GM18508 (cell line): ENCODE measurements around the gene TCL1B.

Source experiments
- ATAC-seq: cut with Tn5 transposase; IDR thresholded peaks from one replicate; pipeline ENCODE4 v1.9.1; 2021; ENCODE audit warnings: moderate number of reproducible peaks; ENCODE audit not compliant: insufficient read depth, unreplicated experiment

Gene TCL1B

GRCh38 chr14:95699412-95699811 lies 13.2 kb downstream of the TCL1B start:
- no peak for ATAC-seq

DNA sequence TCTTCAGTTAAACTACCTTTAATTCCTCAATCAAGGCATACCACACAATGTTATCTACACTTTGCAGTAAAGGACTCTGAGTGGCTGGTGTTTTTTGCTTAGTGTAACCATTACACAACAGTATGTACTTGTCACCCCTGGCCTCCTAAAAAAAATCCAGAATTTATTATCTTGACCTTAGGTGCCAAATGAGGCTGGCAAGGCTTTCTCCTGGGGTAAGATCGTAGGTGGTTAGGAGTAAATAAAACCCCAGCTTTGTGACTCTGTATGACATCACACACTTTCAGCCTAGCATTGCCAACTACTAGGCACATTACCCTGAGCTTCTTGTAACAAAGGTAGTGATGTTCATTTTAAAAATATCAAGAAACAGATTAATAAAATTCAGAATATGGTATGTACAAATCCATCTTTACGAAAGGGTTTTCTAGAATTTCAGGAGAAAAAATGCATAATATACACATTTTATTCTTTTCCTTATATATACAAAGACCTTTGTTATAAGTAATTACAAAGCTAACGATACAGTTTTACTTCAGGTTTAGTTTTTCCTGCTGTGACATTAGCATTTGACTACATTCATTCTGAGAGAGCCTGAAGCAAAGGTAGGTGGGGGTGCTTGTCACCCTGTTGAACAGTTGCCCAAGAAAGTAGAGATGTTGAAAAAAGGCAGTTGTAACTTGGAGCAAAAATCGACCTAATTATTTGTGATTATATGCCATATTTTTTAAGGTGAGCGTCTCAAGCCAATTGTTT lies 14.2 kb downstream of the TCL1B start:
- no peak for ATAC-seq

GRCh38 chr14:95701846-95702221 lies 15.6 kb downstream of the TCL1B start:
- ATAC-seq = no peak

DNA sequence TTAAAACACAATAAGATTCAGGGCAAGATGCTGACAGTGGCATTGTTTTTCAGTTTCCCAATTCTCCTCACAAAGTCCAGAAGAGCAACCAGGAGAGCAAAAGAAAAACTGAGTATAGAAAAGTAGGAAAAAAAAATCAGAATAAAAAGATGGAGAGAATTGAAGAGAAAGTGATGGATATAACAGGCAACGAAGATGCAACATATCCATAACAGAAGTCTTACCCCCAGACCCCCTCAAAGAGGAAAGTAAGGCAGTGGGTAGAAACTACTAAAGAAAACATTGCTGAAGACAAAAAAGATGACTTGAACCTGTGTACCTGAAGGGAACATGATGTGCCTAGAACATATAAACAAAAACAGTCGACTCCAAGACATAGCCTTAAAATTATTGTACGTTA lies 17.1 kb downstream of the TCL1B start:
- no peak for ATAC-seq

DNA sequence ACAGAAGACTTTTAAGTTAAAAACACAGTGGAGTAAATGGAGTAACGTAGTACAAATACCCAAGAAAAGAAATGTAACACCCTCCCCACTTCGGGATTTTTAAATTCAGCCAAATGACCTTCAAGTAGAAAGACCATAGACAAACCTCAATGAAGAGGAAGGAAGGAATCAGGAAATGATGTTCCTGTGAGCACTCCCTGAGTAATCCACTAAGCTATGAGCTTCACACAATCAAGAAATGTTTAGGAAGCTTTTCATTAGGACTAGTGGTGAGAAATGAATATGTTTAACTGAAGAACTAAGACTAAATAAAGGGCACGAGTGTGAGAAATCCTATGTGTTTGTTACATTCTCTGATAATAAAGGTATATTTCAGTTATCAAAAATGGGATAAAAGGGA lies 17.6 kb downstream of the TCL1B start:
- no peak for ATAC-seq

- no peak for ATAC-seq
Observed at GRCh38 chr14:95705518-95705917, 19.3 kb downstream of the TCL1B start.

DNA sequence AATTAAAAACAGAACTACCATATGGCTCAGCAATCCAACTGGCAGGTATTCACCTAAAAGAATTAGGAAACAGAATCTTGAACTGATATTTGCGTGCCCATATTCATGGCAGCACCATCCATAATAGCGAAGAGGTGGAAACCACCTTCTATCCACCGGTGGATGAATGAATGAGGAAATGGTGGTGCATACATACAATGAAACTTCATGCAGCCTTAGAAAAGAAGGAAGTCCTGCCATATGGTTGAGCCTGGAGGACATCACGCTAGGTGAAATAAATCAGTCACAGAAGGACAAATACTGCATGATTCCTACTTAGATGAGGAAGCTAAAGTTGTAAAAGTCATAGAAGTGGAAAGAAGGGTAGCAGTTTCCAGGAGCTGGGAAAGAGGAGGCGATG lies 21.1 kb downstream of the TCL1B start:
- ATAC-seq = no peak

DNA sequence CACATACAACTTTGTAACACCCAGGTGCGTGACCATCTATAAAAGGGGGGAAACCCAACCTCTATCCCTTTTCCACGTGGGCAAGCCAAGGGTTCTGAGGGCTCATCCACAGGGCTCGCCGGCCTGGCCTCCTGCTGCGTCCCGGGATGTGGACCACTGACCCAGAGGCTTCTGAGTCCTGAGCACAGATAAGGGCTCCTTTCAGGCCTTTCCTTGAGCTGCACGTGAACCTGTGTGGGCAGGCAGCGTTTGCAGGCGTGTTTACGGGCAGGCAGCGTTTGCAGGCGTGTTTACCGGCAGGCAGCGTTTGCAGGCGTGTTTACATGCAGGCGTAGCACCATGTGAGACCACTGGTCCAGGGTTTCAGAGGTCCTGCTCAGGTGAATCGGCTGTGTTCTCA lies 23.9 kb downstream of the TCL1B start:
- no peak for ATAC-seq

DNA sequence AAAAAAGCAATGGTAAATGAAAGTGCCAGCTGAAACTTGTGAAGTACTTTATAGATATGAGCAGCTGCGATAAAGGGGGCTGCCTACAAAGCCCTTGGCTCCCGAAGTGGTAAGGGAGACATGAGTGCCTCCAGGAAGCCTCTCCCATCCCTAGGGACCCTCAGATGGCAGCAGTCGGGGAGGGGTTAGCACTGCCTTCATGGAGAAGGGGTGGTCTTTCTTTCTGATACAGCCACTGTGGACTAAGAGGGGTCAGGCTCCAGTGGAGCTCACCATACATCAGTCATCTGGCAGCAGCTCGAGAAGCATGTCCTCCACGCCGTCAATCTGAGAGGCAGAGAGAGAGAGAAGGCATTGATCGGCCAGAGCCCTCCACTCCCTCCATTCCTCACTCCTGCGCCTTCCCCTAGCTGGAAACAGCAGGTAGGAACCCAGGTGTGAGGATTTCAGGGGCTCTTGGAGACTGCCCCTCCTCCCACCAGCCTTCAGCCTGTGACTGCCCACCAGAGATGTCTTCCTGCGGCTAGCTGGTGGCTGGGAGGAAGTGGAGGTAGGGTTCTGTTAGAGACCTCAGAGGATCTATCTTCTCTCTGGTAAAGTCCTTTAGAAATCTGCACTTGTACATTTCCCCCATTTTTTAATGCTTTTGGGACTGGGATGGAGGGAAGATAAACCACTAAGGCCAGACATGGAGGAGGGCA lies 25.4 kb downstream of the TCL1B start:
- ATAC-seq = no peak

GRCh38 chr14:95712398-95712797 lies 26.2 kb downstream of the TCL1B start:
- ATAC-seq = no peak

GRCh38 chr14:95713596-95714371 lies 27.6 kb downstream of the TCL1B start, which contains the start of gene TCL1A:
TCL1A (minus strand) TSS chr14:95714125; CDS start chr14:95714066, 59 bp downstream.
- ATAC-seq = no peak

DNA sequence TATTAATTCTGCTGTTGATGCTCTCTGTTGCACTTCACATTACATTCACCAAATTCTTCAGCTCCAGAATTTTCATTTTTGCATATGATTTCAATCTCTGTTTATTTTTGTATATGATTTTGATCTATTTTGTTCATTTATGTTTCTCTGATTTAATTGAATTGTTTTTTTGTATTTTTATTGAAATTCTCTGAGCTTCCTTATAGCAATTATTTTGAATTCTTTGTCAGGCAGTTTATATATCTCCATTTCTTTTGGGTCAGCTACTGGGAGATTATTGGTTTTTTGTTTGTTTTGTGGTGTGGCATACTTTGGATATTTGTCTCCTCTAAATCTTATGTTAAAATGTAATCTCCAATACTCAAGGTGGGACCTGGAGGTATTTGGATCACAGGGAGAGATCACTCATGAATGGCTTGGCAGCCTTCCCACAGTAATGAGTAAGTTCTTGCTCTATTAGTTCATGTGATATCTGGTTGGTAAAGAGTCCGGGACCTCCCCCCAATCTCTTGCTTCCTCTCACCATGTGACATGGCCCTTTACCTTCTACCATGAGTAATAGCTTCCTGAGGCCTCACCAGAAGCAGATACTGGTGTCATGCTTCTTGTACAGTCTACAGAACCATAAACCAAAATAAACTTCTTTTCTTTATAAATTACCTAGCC lies 36.4 kb downstream of the TCL1B start:
- no peak for ATAC-seq

- ATAC-seq = peak; percentile 56
Observed at GRCh38 chr14:95725685-95726336, 39.6 kb downstream of the TCL1B start.

GRCh38 chr14:95727056-95727700 lies 41.0 kb downstream of the TCL1B start:
- ATAC-seq = no peak

GRCh38 chr14:95729402-95730028 lies 43.3 kb downstream of the TCL1B start:
- ATAC-seq = peak; percentile 44

DNA sequence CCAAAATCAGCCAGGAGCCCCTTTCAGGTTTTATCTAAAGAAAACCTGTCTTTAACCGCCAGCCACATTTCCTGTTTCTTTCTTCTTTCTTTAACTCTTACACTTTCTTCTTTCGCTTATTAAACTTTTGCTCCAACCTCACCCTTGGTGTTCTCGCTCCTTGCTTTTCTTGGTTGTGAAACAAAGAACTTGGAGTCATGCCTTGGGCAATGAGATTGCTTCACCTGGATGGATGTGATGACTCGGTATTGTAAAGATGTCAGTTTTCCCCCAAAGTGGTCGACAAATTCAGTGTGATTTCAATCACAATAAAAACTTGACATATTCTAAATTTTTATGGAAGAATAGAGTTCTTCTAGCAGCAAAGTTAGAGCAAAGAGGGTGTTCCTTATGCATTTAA lies 43.9 kb downstream of the TCL1B start:
- ATAC-seq = no peak

DNA sequence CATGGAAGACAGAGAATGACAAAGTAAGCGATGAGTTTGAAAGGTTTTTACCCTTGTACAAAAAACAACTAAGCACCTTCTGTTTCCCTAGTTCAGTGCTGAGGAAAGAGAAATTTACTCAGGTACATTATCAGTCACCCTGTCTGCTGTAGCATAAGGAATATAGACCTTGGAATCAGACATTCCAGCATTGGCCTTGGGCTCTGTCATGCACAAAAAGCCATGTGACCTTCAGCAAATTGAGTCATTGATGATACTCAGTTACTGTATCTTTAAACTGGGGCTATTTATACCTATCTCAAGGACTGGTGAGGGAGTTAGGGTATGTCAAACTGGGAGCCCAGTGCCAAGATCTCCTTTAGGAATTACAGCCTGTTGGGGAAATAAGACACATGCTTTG lies 47.0 kb downstream of the TCL1B start:
- no peak for ATAC-seq

- ATAC-seq = no peak
Observed at GRCh38 chr14:95739356-95739755, 53.1 kb downstream of the TCL1B start.

GRCh38 chr14:95741038-95741490 lies 54.8 kb downstream of the TCL1B start:
- no peak for ATAC-seq
